ENCODE results near the gene ALDH1B1. TPM values are rescaled to one million over a fixed set of nuclear protein-coding genes. Genes with fewer than 3 reads are reported as not detected.

ALDH1B1 gene
- total RNA-seq, 2 experiments from 2014 or later, result 0.19 to 0.20 TPM

DNA sequence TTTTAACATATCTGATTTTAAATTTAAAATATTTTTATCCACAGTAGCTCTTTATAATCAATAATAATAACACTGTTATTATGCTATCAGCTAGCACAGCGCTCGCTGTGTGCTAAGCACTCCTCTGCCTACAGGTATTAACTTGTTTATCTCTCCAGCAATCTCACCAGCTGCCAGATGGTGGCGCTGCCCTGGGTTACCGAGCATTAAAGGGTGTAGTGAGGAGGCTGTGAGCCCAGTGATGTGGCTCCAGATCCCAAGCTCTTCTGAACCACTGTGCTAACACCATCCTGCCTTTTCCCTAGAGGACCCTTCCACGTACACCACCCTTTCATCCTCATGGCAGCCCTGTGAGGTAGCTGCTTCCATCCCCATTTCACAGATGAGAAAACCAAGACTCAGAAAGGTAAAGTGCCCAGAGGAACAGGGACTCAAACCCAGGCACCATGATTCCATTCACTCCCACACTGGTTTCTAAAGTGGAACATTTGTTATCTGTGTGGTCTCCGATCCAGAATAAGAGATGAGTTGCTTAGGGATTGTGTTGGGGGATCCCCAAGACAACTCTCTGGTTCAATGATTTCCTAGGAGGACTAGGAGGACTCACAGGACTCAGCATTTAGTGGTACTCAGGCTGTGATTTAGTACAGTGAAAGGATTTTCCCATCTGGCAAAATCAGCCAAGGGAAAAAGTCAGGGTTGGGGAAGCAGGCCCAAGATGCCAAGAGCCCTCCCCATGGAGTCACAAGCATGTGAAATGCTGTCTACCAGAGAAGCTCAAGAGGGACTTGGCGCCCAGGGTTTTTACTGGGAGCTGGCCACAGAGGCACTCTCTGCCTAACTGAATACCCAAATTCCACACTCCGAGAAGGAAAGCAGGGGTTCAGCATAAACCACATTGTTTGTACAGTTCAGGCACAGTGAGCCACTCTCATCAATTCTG, 24.8 kb downstream of the ALDH1B1 start:
- Histone ChIP-seq H3K27me3 (ENCODE audit: control insufficient read depth in 1 of 2, insufficient read depth in 2 of 2, low read length in 2 of 2) (peaks cover 2 to 6% of the 10 kb centered on the region in 2 experiments), H3K4me3 (ENCODE audit: low read length) (no peak overlapping the region), H3K36me3 (ENCODE audit: insufficient read depth, low read length) (no peaks in the 10 kb centered on the region), H3K27ac (ENCODE audit: low read depth in 1 of 2, low read length in 2 of 2) (no peak overlapping the region), H3K9me3 (ENCODE audit: control insufficient read depth in 1 of 2, insufficient read depth in 1 of 2, low read length in 2 of 2) (no peaks in the 10 kb centered on the region), H3K4me1 (ENCODE audit: insufficient read depth, low read length) (no peaks in the 10 kb centered on the region)
- Mint-ChIP-seq H3K9me3 (no peaks in the 10 kb centered on the region), H3K27ac (no peak overlapping the region), H3K36me3 (ENCODE audit: low read depth) (no peaks in the 10 kb centered on the region), H3K27me3 (peaks cover 24% of the 10 kb centered on the region), H3K4me3 (no peak overlapping the region), H3K4me1 (ENCODE audit: low read depth) (no peaks in the 10 kb centered on the region)
- ATAC-seq (ENCODE audit: poor library complexity) (no peak), DNase-seq (peak in 8 of 14 experiments; percentile 12 to 44 (median 22))
- intact Hi-C loops (cut with DNase I, micrococcal nuclease), result no loop called here
- ChIA-PET POLR2A (no interaction called here), CTCF (no interaction called here)
- TF ChIP-seq, protein P1, sequence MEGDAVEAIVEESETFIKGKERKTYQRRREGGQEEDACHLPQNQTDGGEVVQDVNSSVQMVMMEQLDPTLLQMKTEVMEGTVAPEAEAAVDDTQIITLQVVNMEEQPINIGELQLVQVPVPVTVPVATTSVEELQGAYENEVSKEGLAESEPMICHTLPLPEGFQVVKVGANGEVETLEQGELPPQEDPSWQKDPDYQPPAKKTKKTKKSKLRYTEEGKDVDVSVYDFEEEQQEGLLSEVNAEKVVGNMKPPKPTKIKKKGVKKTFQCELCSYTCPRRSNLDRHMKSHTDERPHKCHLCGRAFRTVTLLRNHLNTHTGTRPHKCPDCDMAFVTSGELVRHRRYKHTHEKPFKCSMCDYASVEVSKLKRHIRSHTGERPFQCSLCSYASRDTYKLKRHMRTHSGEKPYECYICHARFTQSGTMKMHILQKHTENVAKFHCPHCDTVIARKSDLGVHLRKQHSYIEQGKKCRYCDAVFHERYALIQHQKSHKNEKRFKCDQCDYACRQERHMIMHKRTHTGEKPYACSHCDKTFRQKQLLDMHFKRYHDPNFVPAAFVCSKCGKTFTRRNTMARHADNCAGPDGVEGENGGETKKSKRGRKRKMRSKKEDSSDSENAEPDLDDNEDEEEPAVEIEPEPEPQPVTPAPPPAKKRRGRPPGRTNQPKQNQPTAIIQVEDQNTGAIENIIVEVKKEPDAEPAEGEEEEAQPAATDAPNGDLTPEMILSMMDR (IDR thresholded peaks at IDR 0.05), result no peak

DNA sequence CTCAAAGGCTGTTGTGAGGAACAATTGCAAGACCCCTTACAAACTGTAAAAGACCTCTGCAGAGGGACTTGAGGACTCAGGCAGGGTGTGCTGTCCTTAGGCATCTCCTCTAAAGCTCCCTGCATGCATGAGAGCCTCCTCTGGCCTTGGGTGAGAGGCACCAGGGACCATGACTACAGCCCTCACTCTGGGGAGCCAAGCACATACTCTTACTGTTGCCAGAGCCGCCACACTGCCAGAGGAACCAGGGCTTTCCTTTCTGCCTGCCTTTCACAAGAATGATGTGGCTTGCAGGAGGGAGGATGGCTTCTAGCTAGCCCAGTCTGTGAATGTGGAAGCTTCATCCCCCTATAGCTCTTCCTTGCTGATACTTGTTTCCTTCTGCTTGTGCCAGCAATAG, 25.9 kb downstream of the ALDH1B1 start:
- Mint-ChIP-seq H3K4me1 (ENCODE audit: low read depth) (no peaks in the 10 kb centered on the region), H3K36me3 (ENCODE audit: low read depth) (no peaks in the 10 kb centered on the region), H3K27me3 (peaks cover 34% of the 10 kb centered on the region), H3K4me3 (no peak overlapping the region), H3K27ac (no peak overlapping the region), H3K9me3 (no peaks in the 10 kb centered on the region)
- ChIA-PET POLR2A (no interaction called here), CTCF (no interaction called here)
- Histone ChIP-seq H3K4me3 (ENCODE audit: low read length) (no peak overlapping the region), H3K27ac (ENCODE audit: low read depth in 1 of 2, low read length in 2 of 2) (no peak overlapping the region), H3K9me3 (ENCODE audit: control insufficient read depth in 1 of 2, insufficient read depth in 1 of 2, low read length in 2 of 2) (no peaks in the 10 kb centered on the region), H3K27me3 (ENCODE audit: control insufficient read depth in 1 of 2, insufficient read depth in 2 of 2, low read length in 2 of 2) (peaks cover 9 to 17% of the 10 kb centered on the region in 2 experiments), H3K4me1 (ENCODE audit: insufficient read depth, low read length) (no peaks in the 10 kb centered on the region), H3K36me3 (ENCODE audit: insufficient read depth, low read length) (no peaks in the 10 kb centered on the region)
- intact Hi-C loops (cut with DNase I, micrococcal nuclease), result no loop called here
- ATAC-seq (ENCODE audit: poor library complexity), result no peak
- DNase-seq, result no peak
- TF ChIP-seq, protein P1 (IDR thresholded peaks at IDR 0.05), result no peak

DNA sequence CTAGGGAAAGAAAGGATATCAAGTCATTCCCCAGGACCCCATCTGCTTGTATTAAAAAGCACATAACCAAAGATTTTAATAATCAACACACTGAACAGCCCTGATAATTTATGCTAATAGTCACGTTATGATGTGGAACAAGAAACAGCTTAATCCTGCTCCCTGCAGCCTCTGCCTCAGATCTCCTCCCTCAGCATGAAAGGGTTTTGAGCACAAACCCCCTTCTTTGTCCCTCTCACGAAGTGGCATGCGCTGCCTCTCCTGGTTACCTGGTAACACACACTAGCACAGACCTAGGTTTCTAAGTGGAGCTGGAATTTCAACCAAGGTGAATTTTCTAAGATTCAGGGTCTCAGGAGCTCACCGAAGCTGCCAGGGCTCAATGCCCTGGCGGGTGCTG, 26.7 kb downstream of the ALDH1B1 start:
- TF ChIP-seq, protein P1 (IDR thresholded peaks at IDR 0.05), result no peak
- H3K27ac ChIP-seq (ENCODE audit: low read depth in 1 of 2, low read length in 2 of 2), result no peak overlapping the region
- H3K27me3 Mint-ChIP-seq, result peaks cover 38% of the 10 kb centered on the region
- no peaks in the 10 kb centered on the region for H3K9me3 Mint-ChIP-seq
- no peak overlapping the region for H3K4me3 Mint-ChIP-seq
- no peaks in the 10 kb centered on the region for H3K4me1 Mint-ChIP-seq (ENCODE audit: low read depth)
- H3K4me1 ChIP-seq (ENCODE audit: insufficient read depth, low read length), result peaks cover 3% of the 10 kb centered on the region
- no peaks in the 10 kb centered on the region for H3K9me3 ChIP-seq (ENCODE audit: control insufficient read depth in 1 of 2, insufficient read depth in 1 of 2, low read length in 2 of 2)
- H3K27me3 ChIP-seq (ENCODE audit: control insufficient read depth in 1 of 2, insufficient read depth in 2 of 2, low read length in 2 of 2), result peaks cover 13 to 22% of the 10 kb centered on the region in 2 experiments
- ChIA-PET POLR2A (no interaction called here), CTCF (no interaction called here)
- DNase-seq, result no peak
- H3K36me3 Mint-ChIP-seq (ENCODE audit: low read depth), result no peaks in the 10 kb centered on the region
- H3K36me3 ChIP-seq (ENCODE audit: insufficient read depth, low read length), result no peaks in the 10 kb centered on the region
- no peak for ATAC-seq (ENCODE audit: poor library complexity)
- H3K27ac Mint-ChIP-seq, result no peak overlapping the region
- intact Hi-C loops (cut with DNase I, micrococcal nuclease), result no loop called here
- H3K4me3 ChIP-seq (ENCODE audit: low read length), result no peak overlapping the region

Data from CD4-positive, alpha-beta T cell (primary cell).